Measurements from ENCODE around the gene RANBP9. TPM values are rescaled to one million over a fixed set of nuclear protein-coding genes. Genes with fewer than 3 reads are reported as not detected.

RANBP9 gene
- total RNA-seq, 4 donors from 2014 or later: 35.8 to 64.7 (median 50.4) TPM

GRCh38 chr6:13683038-13683437 is 28.6 kb downstream of the RANBP9 start:
- Histone ChIP-seq H3K4me1 (peaks cover 16% of the 10 kb centered on the region), H3K4me3 (no peak overlapping the region), H3K27ac (no peak overlapping the region), H3K27me3 (no peaks in the 10 kb centered on the region), H3K9me3 (no peaks in the 10 kb centered on the region), H3K36me3 (peaks cover 7% of the 10 kb centered on the region)
- TF ChIP-seq POLR2AphosphoS5 (IDR thresholded peaks at IDR 0.05): no peak
- no peak for TF ChIP-seq EP300 (IDR thresholded peaks at IDR 0.05)
- TF ChIP-seq POLR2A (IDR thresholded peaks at IDR 0.05): no peak
- TF ChIP-seq CTCF (IDR thresholded peaks at IDR 0.05): no peak
- DNase-seq (ENCODE audit: low spot score in 2 of 2): no peak

GRCh38 chr6:13682346-13682745 is 29.3 kb downstream of the RANBP9 start:
- Histone ChIP-seq H3K27ac (no peak overlapping the region), H3K4me3 (no peak overlapping the region), H3K4me1 (peaks cover 9% of the 10 kb centered on the region), H3K36me3 (peaks cover 7% of the 10 kb centered on the region), H3K27me3 (no peaks in the 10 kb centered on the region), H3K9me3 (no peaks in the 10 kb centered on the region)
- 95% methylated on average over 6 of the region's 6 CpGs for WGBS
- no peak for DNase-seq (ENCODE audit: low spot score in 2 of 2)
- TF ChIP-seq POLR2AphosphoS5 (IDR thresholded peaks at IDR 0.05) (no peak), POLR2A (IDR thresholded peaks at IDR 0.05) (no peak), CTCF (IDR thresholded peaks at IDR 0.05) (no peak), EP300 (IDR thresholded peaks at IDR 0.05) (no peak)

- DNase-seq (ENCODE audit: low spot score in 2 of 2): no peak
- no peaks in the 10 kb centered on the region for H3K9me3 ChIP-seq
- peaks cover 7% of the 10 kb centered on the region for H3K36me3 ChIP-seq
- peaks cover 9% of the 10 kb centered on the region for H3K4me1 ChIP-seq
- no peaks in the 10 kb centered on the region for H3K27me3 ChIP-seq
- H3K4me3 ChIP-seq: no peak overlapping the region
- TF ChIP-seq CTCF (IDR thresholded peaks at IDR 0.05) (no peak), POLR2AphosphoS5 (IDR thresholded peaks at IDR 0.05) (no peak), POLR2A (IDR thresholded peaks at IDR 0.05) (no peak), EP300 (IDR thresholded peaks at IDR 0.05) (no peak)
- WGBS: 86% methylated on average over 7 of the region's 7 CpGs
- H3K27ac ChIP-seq: no peak overlapping the region
Observed at GRCh38 chr6:13681305-13682061, 30.2 kb downstream of the RANBP9 start.

- 95% methylated on average over 6 of the region's 6 CpGs for WGBS
- Histone ChIP-seq H3K27ac (no peak overlapping the region), H3K36me3 (peaks cover 7% of the 10 kb centered on the region), H3K27me3 (no peaks in the 10 kb centered on the region), H3K4me1 (peaks cover 9% of the 10 kb centered on the region), H3K4me3 (no peak overlapping the region), H3K9me3 (no peaks in the 10 kb centered on the region)
- TF ChIP-seq CTCF (IDR thresholded peaks at IDR 0.05): no peak
- TF ChIP-seq EP300 (IDR thresholded peaks at IDR 0.05): no peak
- no peak for TF ChIP-seq POLR2AphosphoS5 (IDR thresholded peaks at IDR 0.05)
- TF ChIP-seq POLR2A (IDR thresholded peaks at IDR 0.05): no peak
- DNase-seq (ENCODE audit: low spot score in 2 of 2): no peak
Observed at GRCh38 chr6:13680448-13680968, 31.1 kb downstream of the RANBP9 start.

- H3K27ac ChIP-seq: no peak overlapping the region
- peaks cover 9% of the 10 kb centered on the region for H3K4me1 ChIP-seq
- no peak for DNase-seq (ENCODE audit: low spot score in 2 of 2)
- 100% methylated on average over 2 of the region's 2 CpGs for WGBS
- peaks cover 5% of the 10 kb centered on the region for H3K36me3 ChIP-seq
- no peaks in the 10 kb centered on the region for H3K27me3 ChIP-seq
- no peaks in the 10 kb centered on the region for H3K9me3 ChIP-seq
- TF ChIP-seq POLR2A (IDR thresholded peaks at IDR 0.05) (no peak), CTCF (IDR thresholded peaks at IDR 0.05) (no peak), POLR2AphosphoS5 (IDR thresholded peaks at IDR 0.05) (no peak), EP300 (IDR thresholded peaks at IDR 0.05) (no peak)
- H3K4me3 ChIP-seq: no peak overlapping the region
Observed at GRCh38 chr6:13679996-13680395, 31.6 kb downstream of the RANBP9 start.
